ENCODE measurements around the gene TMEM184B. TPM values are rescaled to one million over a fixed set of nuclear protein-coding genes. Genes with fewer than 3 reads are reported as not detected.

Gene TMEM184B
- total RNA-seq, 2 experiments from 2014 or later = 24.4 to 26.6 TPM

- no peaks in the 10 kb centered on the region for H3K9me3 Mint-ChIP-seq
- ChIA-PET CTCF (interaction anchor here (1.2 to 1.6 kb wide), 5 partner anchors 11 to 152 kb away, joined by 3 to 9 read pairs (median 4); partner anchors contain the start of gene PICK1), POLR2A (interaction anchor here (1.5 to 2.2 kb wide), 3 partner anchors 8 to 15 kb away, joined by 3 to 10 read pairs (median 4); no protein-coding TSS in a partner anchor)
- intact Hi-C loops (cut with micrococcal nuclease) = loop anchor here (5.0 kb wide), 1 partner anchor 113 kb away; the partner anchor contains the start of gene CSNK1E
- H3K27ac Mint-ChIP-seq = peak overlapping the region; percentile 31
- no peaks in the 10 kb centered on the region for H3K36me3 Mint-ChIP-seq
- DNase-seq = peak; percentile 43
- no peaks in the 10 kb centered on the region for H3K27me3 Mint-ChIP-seq
- peak overlapping the region; percentile 83 for H3K4me3 Mint-ChIP-seq
- peaks cover 44% of the 10 kb centered on the region for H3K4me1 Mint-ChIP-seq (ENCODE audit: low read depth)
Measured at GRCh38 chr22:38203855-38204514, 68.8 kb downstream of the TMEM184B start.

- intact Hi-C loops (cut with micrococcal nuclease) = loop anchor here (5.0 kb wide), 1 partner anchor 114 kb away; the partner anchor contains the start of gene CSNK1E
- Mint-ChIP-seq H3K36me3 (no peaks in the 10 kb centered on the region), H3K27me3 (no peaks in the 10 kb centered on the region), H3K4me1 (ENCODE audit: low read depth) (peaks cover 40% of the 10 kb centered on the region), H3K27ac (peak overlapping the region; percentile 31), H3K4me3 (peak overlapping the region; percentile 83), H3K9me3 (no peaks in the 10 kb centered on the region)
- ChIA-PET CTCF (interaction anchor here (1.2 to 1.6 kb wide), 4 partner anchors 11 to 150 kb away, joined by 3 to 9 read pairs (median 4); partner anchors contain the start of gene PICK1), POLR2A (interaction anchor here (1.0 to 2.2 kb wide), 4 partner anchors 9 to 23 kb away, joined by 3 to 10 read pairs (median 4); no protein-coding TSS in a partner anchor)
- DNase-seq = peak; percentile 62
Measured at GRCh38 chr22:38203090-38203810, 69.6 kb downstream of the TMEM184B start.

- Mint-ChIP-seq H3K4me1 (ENCODE audit: low read depth) (peaks cover 37% of the 10 kb centered on the region), H3K27me3 (no peaks in the 10 kb centered on the region), H3K9me3 (no peaks in the 10 kb centered on the region), H3K4me3 (peak overlapping the region; percentile 83), H3K27ac (peak overlapping the region; percentile 31), H3K36me3 (no peaks in the 10 kb centered on the region)
- intact Hi-C loops (cut with micrococcal nuclease) = loop anchor here (5.0 kb wide), 1 partner anchor 115 kb away; the partner anchor contains the start of gene CSNK1E
- peak; percentile 74 for DNase-seq
- ChIA-PET POLR2A (interaction anchor here (1.0 to 2.2 kb wide), 7 partner anchors 10 to 26 kb away, joined by 3 to 10 read pairs (median 5); partner anchors contain the start of gene PLA2G6), CTCF (interaction anchor here (1.1 to 2.0 kb wide), 3 partner anchors 12 to 150 kb away, joined by 4 to 9 read pairs (median 7); no protein-coding TSS in a partner anchor)
Measured at GRCh38 chr22:38202437-38203089, 70.2 kb downstream of the TMEM184B start.

GRCh38 chr22:38201711-38202436 lies 70.9 kb downstream of the TMEM184B start, which contains the start of gene MAFF:
Gene MAFF (plus strand): TSS chr22:38201994. CDS start chr22:38213854, 11,860 bp downstream.
- POLR2A ChIA-PET = interaction anchor here (1.0 to 1.9 kb wide), 5 partner anchors 14 to 552 kb away, joined by 3 to 10 read pairs (median 8); partner anchors contain the start of gene PLA2G6
- Mint-ChIP-seq H3K36me3 (no peaks in the 10 kb centered on the region), H3K9me3 (no peaks in the 10 kb centered on the region), H3K4me3 (peak within 1 kb of the TSS; percentile 83), H3K27ac (peak within 1 kb of the TSS; percentile 84), H3K4me1 (ENCODE audit: low read depth) (peaks cover 37% of the 10 kb centered on the region), H3K27me3 (no peaks in the 10 kb centered on the region)
- peak; percentile 98 for DNase-seq
- CTCF ChIA-PET = interaction anchor here (1.1 to 2.0 kb wide), 2 partner anchors 13 to 21 kb away, joined by 4 to 7 read pairs; no protein-coding TSS in a partner anchor
- intact Hi-C loops (cut with micrococcal nuclease) = loop anchor here (1.0 to 5.0 kb wide), 2 partner anchors 21 to 115 kb away; partner anchors contain the start of genes CSNK1E and PLA2G6

- Mint-ChIP-seq H3K4me1 (ENCODE audit: low read depth) (peaks cover 37% of the 10 kb centered on the region), H3K4me3 (peak overlapping the region; percentile 64), H3K9me3 (no peaks in the 10 kb centered on the region), H3K36me3 (no peaks in the 10 kb centered on the region), H3K27me3 (no peaks in the 10 kb centered on the region), H3K27ac (peak overlapping the region; percentile 84)
- intact Hi-C loops (cut with micrococcal nuclease) = loop anchor here (1.0 to 5.0 kb wide), 2 partner anchors 20 to 116 kb away; partner anchors contain the start of genes CSNK1E and PLA2G6
- ChIA-PET CTCF (interaction anchor here (1.1 to 2.0 kb wide), 3 partner anchors 13 to 149 kb away, joined by 3 to 7 read pairs (median 4); no protein-coding TSS in a partner anchor), POLR2A (interaction anchor here (1.0 to 1.9 kb wide), 5 partner anchors 14 to 553 kb away, joined by 3 to 10 read pairs (median 8); partner anchors contain the start of gene PLA2G6)
- DNase-seq = no peak
Measured at GRCh38 chr22:38201371-38201710, 71.5 kb downstream of the TMEM184B start.

GRCh38 chr22:38199826-38200559 lies 72.8 kb downstream of the TMEM184B start:
- Mint-ChIP-seq H3K36me3 (no peaks in the 10 kb centered on the region), H3K9me3 (no peaks in the 10 kb centered on the region), H3K4me1 (ENCODE audit: low read depth) (peaks cover 37% of the 10 kb centered on the region), H3K27me3 (no peaks in the 10 kb centered on the region), H3K27ac (no peak overlapping the region), H3K4me3 (no peak overlapping the region)
- ChIA-PET CTCF (interaction anchor here (1.3 to 1.8 kb wide), 2 partner anchors 24 to 148 kb away, joined by 3 read pairs; no protein-coding TSS in a partner anchor), POLR2A (interaction anchor here (0.6 kb wide), 1 partner anchor 641 kb away, joined by 3 read pairs; no protein-coding TSS in a partner anchor)
- intact Hi-C loops (cut with micrococcal nuclease) = loop anchor here (5.0 kb wide), 1 partner anchor 117 kb away; the partner anchor contains the start of gene CSNK1E
- no peak for DNase-seq

GRCh38 chr22:38196791-38197419 lies 75.9 kb downstream of the TMEM184B start:
- Mint-ChIP-seq H3K27ac (no peak overlapping the region), H3K27me3 (peaks cover 3% of the 10 kb centered on the region), H3K4me3 (no peak overlapping the region), H3K4me1 (ENCODE audit: low read depth) (peaks cover 19% of the 10 kb centered on the region), H3K9me3 (no peaks in the 10 kb centered on the region), H3K36me3 (no peaks in the 10 kb centered on the region)
- CTCF ChIA-PET = no interaction called here
- intact Hi-C loops (cut with micrococcal nuclease) = no loop called here
- no peak for DNase-seq
- POLR2A ChIA-PET = interaction anchor here (0.6 kb wide), 1 partner anchor 43 kb away, joined by 3 read pairs; no protein-coding TSS in a partner anchor

GRCh38 chr22:38193580-38193979 lies 79.2 kb downstream of the TMEM184B start:
- Mint-ChIP-seq H3K36me3 (no peaks in the 10 kb centered on the region), H3K27ac (no peak overlapping the region), H3K9me3 (no peaks in the 10 kb centered on the region), H3K4me1 (ENCODE audit: low read depth) (peaks cover 3% of the 10 kb centered on the region), H3K4me3 (no peak overlapping the region), H3K27me3 (peaks cover 3% of the 10 kb centered on the region)
- no peak for DNase-seq
- CTCF ChIA-PET = interaction anchor here (0.9 kb wide), 1 partner anchor 79 kb away, joined by 7 read pairs; no protein-coding TSS in a partner anchor
- intact Hi-C loops (cut with micrococcal nuclease) = no loop called here
- POLR2A ChIA-PET = no interaction called here

GRCh38 chr22:38192475-38192863 lies 80.3 kb downstream of the TMEM184B start:
- ChIA-PET POLR2A (no interaction called here), CTCF (interaction anchor here (0.9 kb wide), 1 partner anchor 78 kb away, joined by 7 read pairs; no protein-coding TSS in a partner anchor)
- DNase-seq = no peak
- H3K4me1 Mint-ChIP-seq (ENCODE audit: low read depth) = peaks cover 3% of the 10 kb centered on the region
- intact Hi-C loops (cut with micrococcal nuclease) = no loop called here
- no peak overlapping the region for H3K4me3 Mint-ChIP-seq
- no peaks in the 10 kb centered on the region for H3K36me3 Mint-ChIP-seq
- peaks cover 3% of the 10 kb centered on the region for H3K27me3 Mint-ChIP-seq
- H3K9me3 Mint-ChIP-seq = no peaks in the 10 kb centered on the region
- H3K27ac Mint-ChIP-seq = no peak overlapping the region
